SH-SY5Y (cell line): Measurements from ENCODE around the gene DLEU7.

Experiments used
- GATA2 ChIP-seq: IDR thresholded peaks from 2 replicates; pipeline ENCODE4 v1.6.1; 2011; ENCODE audit warnings: mild to moderate bottlenecking, low read depth, low read length
- GATA3 ChIP-seq: IDR thresholded peaks from 2 replicates; pipeline ENCODE4 v1.6.1; 2011; ENCODE audit warnings: low read depth, mild to moderate bottlenecking, low read length, moderate library complexity

- TF ChIP-seq GATA2 (no peak), GATA3 (no peak)
Measured at GRCh38 chr13:50844084-50844875, 788 bp upstream of the DLEU7 start.
